Epithelial cell of esophagus (primary cell): ENCODE results near the gene THAP8.

ENCODE experiments used
- DNase-seq: peaks from one replicate; pipeline ENCODE4 v3.0.0; 2010; ENCODE audit warnings: low read depth
- H3K4me3 ChIP-seq: 2 replicates; pipeline ENCODE4 v1.5.1; 2011; ENCODE audit warnings: mild to moderate bottlenecking, low read length, control low read depth
- TF ChIP-seq, protein P1 (sequence below): IDR thresholded peaks from 2 replicates; pipeline ENCODE4 v1.5.1; 2011; ENCODE audit warnings: low read depth, mild to moderate bottlenecking, low read length, control low read depth, inconsistent platforms; ENCODE audit not compliant: insufficient read depth; ENCODE audit errors: missing control alignments

THAP8 gene

DNA sequence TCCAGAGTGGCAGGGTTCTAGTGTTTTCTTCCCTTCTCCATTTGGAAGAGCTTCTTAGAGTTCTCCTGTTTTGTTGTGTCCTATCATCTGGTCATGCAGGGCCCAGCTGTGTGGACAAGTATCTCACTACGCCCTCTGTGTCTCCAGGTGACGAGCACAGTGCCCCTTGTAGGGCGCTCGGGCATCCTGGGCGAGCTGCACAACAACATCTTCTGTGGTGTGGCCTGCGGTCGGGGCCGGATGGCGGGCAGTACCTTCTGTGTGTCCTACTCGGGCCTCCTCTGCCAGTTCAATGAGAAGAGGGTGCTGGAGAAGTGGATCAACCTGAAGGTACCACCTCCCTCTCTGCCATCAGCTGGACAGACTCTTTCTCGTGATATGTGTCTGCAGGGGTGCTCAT lies 13.6 kb upstream of the THAP8 start:
- TF ChIP-seq, protein P1, sequence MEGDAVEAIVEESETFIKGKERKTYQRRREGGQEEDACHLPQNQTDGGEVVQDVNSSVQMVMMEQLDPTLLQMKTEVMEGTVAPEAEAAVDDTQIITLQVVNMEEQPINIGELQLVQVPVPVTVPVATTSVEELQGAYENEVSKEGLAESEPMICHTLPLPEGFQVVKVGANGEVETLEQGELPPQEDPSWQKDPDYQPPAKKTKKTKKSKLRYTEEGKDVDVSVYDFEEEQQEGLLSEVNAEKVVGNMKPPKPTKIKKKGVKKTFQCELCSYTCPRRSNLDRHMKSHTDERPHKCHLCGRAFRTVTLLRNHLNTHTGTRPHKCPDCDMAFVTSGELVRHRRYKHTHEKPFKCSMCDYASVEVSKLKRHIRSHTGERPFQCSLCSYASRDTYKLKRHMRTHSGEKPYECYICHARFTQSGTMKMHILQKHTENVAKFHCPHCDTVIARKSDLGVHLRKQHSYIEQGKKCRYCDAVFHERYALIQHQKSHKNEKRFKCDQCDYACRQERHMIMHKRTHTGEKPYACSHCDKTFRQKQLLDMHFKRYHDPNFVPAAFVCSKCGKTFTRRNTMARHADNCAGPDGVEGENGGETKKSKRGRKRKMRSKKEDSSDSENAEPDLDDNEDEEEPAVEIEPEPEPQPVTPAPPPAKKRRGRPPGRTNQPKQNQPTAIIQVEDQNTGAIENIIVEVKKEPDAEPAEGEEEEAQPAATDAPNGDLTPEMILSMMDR, result no peak
- H3K4me3 ChIP-seq, result no peak overlapping the region
- no peak for DNase-seq

DNA sequence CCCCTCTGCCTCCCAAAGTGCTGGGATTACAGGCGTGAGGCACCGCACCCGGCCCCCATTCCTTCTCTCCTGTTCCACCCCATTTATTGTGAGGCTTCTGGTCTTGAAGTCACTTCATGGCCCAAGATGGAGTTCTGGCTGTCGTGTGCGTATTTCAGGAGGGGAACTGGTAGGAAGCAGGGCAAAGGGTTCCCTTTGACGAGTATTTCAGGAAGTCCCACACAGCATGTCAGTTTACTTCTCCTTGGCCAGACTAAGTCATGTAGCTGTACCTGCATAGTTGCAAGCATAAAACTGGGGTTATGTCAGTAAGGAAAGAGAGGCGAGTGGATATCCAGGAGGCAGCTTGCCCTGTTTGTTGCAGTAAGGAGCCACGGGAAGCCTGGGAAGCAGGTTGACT lies 10.7 kb upstream of the THAP8 start:
- no peak for DNase-seq
- no peak overlapping the region for H3K4me3 ChIP-seq
- TF ChIP-seq, protein P1, result no peak

DNA sequence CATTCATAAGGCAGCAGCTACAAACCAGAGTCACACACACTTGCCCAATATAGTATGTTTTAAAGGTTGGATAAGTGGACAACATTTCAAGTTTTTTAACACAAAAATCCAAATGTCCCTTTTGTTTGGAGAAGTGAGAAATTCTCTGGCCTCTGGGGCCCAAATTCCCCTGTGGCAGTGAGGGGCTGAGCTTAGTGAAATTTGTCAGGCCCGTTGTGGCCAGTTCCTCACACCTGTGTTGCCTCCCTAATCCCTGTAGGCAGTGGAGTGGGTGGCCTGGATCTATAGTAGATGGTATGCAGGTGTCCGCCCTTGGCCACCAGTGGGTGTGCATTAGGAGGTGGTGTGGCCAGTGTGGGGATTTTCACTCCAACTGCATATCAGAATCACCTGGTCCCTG lies 7.3 kb upstream of the THAP8 start:
- no peak for DNase-seq
- no peak overlapping the region for H3K4me3 ChIP-seq
- TF ChIP-seq, protein P1, result no peak

DNA sequence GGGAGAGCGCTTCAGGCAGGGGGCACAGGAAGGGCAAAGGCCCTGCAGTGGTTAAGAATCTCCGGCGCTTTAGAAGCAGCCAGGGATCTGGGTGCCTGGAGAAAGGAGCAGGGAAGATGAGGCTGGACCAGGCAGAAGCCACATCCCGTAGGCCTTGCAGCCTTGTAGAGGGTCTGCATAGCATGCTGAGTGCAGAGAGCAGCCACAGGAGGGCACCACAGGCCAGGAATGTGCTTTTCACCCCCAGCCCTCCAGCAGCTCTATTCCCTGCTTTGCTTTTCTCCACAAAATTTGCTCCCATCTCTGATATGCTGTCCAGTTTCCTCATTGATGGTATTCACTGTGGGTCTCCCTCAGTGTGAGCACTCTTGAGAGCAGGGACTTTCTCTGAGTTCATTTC lies 6.3 kb upstream of the THAP8 start:
- H3K4me3 ChIP-seq, result no peak overlapping the region
- TF ChIP-seq, protein P1, result peak; percentile 65
- peak; percentile 64 for DNase-seq

DNA sequence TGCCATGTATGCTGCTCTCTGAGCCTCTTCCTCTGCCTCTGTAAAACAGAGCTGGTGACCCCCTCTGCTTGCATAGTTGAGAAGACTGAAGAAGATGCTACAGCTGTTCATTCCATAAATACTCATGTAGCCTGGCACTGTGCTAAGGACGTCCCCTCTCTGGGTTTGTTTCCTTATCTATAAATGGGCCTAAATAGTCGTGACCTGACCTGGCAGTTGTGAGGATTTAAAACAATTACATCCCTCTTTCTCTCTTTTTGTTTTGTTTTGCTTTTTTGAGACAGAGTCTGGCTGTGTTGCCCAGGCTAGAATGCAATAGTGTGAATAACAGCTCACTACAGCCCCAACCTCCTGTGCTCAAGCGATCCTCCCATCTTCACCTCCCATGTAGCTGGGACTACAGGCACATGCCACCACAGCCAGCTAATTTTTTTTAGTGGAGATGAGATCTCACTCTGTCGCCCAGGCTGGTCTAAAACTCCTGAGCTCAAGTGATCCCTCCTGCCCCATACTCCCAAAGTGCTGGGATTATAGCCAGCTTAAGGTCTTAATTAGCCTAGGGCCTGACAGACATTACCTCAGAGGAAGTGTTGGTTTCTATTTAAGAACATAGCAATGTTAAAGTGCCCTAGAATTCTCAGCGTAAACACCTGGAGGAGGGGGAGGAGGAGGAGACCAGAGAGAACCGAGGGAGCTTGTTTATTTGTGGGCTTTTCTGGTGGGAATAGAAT lies 5.3 kb upstream of the THAP8 start:
- H3K4me3 ChIP-seq, result no peak overlapping the region
- TF ChIP-seq, protein P1, result no peak
- no peak for DNase-seq

DNA sequence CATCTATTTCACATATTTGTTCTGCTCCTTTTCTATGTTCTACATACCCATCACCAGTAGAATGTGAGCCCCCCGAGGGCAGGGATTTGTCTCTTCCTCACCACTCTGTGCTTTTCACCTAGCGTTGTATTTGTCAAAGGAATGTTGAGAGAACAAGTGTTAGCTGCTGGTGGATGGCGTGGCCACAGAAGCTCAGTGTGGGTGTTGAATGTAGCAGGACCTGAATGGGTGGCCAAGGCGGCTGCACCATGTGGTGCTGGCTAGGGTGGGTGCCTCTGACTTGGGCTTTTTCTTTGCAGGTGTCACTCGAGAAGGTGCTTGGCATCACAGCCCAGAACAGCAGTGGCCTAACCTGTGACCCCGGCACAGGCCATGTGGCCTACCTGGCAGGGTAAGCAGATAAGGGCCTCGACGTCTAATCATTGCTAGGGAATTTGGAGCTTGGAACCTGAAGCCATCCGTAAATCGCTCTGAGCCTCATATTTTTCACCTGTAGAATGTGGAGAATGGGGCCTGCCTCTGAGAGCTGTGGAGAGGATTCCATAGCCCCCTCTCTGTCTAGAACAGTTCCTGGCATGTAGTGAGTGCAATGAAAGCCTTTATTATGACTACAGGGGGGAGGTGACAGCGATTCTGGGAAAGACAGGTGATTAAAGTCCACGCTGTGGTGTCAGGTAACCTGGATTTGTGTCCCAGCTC lies 4.5 kb upstream of the THAP8 start:
- no peak for DNase-seq
- TF ChIP-seq, protein P1, result no peak
- H3K4me3 ChIP-seq, result no peak overlapping the region
